GM08714 (cell line): ENCODE results near the gene BPGM.

Source experiments
- H3K4me3 ChIP-seq: fragments of 200-500 bp; sonication (Bioruptor generic); 2 replicates; pipeline ENCODE4 v1.5.1; 2014; ENCODE audit warnings: mild to moderate bottlenecking, low read length, inconsistent platforms
- ZNF274 ChIP-seq: IDR thresholded peaks from 2 replicates; pipeline ENCODE4 v1.6.1; 2012; ENCODE audit warnings: mild to moderate bottlenecking, low read depth, low read length

The BPGM gene

DNA sequence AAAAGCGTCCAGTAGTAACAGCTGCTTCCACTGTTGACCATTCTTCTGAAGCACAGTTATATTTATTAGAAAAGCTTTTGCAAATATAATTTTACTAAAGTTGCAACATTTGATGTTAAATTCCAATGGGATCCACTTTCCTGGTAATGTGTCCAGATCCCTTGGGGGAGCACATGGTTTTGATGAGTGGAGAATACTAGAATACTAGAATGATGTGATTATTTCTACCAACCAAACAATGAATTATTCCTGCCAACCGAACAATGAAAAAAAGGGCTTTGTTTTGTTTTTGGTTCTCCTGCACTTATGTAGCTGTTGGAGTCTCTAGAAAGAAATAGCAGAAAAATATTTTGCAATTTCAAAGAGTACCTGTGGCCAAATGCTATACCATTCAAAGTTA lies 59.1 kb downstream of the BPGM start:
- TF ChIP-seq ZNF274: no peak
- no peak overlapping the region for H3K4me3 ChIP-seq

DNA sequence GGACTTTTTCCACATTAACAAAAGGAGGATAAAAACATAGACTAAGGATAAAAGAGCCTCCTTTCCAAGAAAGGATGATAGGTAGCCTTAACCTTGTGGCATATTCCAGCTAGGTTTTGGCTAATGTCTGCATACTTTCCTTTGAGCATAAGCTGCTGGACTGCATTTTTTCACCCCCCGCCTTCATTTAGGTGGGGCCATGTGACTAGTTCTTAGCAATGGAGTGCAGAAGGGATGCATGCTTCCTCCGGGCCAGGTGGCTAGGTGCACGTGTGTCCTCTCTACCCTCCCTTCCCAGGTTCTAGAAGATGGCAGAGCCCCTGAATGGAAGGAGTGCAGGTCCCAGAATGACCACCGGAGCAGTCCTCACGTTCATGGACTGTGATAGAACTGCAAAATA lies 59.8 kb downstream of the BPGM start:
- no peak for TF ChIP-seq ZNF274
- H3K4me3 ChIP-seq: no peak overlapping the region

GRCh38 chr7:134707663-134708378 lies 61.2 kb downstream of the BPGM start:
- no peak for TF ChIP-seq ZNF274
- no peak overlapping the region for H3K4me3 ChIP-seq

DNA sequence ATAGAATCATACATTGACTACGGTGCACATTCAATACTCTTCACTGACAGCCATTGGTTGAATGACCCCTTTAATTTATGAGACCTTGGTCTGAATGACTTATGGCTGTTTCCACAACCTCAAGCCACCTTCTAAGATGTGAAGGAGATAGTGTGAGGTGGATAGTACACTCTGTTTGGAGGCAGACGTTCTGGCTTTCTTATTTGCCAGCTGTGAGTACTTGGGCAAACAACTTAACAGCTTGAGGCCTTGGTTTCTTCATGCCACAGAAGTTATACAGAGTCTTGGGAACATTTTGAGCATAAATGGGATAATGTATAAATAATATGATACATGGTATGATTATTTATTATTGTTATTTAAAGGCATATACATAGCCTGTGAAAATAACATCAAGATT lies 62.0 kb downstream of the BPGM start:
- no peak overlapping the region for H3K4me3 ChIP-seq
- no peak for TF ChIP-seq ZNF274

GRCh38 chr7:134709197-134709596 lies 62.5 kb downstream of the BPGM start:
- TF ChIP-seq ZNF274: no peak
- no peak overlapping the region for H3K4me3 ChIP-seq

DNA sequence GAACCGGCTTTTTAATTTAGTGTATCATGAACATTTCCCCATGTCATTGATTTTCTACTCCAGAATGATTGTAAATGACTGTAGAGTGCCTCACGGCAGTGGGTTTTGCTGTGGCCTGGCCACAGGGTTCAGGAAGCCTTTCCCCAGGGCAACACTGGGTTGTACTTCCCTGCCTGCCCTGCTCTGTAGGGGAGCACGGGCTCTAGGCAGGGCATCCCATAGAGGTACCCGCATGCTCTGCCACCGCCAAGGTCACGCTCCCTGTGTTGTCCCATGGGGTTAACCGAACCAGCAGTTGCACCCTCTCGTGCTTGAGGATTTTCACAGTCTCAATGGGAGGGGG lies 63.8 kb downstream of the BPGM start:
- no peak overlapping the region for H3K4me3 ChIP-seq
- no peak for TF ChIP-seq ZNF274

DNA sequence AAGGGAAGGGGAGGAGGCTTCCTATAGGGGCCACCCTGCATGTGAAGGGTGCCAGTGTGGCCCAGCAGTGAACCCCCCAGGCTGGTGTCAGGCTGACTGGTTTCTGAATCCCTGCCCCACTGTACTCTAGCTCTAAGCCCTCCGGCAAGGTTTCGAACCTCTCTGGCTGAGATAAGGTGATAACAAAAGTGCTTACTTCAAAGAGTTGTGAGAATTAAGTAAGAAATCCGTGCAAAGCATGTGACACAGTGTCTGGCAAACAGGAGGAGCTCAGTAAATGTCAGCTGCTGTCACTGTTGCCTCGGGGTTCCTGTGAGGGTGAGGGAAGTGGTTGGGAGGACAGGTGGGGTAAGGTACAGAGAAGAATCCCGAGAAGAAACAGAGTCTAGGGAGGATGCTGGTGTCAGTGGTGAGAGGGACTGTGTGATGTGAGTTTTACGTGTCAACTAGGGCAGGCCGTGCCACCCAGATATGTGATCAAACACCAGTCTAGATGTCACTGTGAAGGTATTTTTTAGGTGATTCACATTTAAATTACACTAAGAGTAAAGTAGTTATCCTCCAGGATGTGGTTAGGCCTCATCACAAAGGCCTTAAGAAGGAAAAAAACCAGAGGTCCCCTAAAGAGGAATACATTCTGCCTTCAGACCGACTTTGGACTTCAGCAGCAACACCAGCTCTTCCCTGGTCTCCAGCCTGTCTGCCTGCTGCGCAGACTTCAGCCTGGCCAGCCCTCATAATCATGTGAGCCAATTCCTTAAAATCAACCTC lies 64.4 kb downstream of the BPGM start:
- no peak for TF ChIP-seq ZNF274
- H3K4me3 ChIP-seq: no peak overlapping the region

DNA sequence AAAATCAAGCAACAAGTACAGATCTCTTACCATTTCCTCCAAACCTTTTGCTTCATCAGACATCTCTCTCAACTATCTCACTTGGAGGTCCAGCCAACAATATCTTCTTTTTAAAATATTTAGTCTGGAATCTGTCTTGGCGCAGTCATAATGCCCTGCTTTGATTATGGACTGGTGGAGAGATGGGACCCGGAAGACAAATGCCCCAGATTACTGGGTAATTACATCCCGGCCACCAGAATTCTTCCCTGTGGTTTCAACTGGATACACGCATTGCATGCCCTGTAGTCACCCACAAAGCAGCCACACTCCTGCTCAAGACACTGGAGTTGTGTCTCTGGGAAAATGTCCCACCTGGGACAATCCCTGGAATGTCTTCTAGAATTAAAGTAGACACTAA lies 65.5 kb downstream of the BPGM start:
- no peak overlapping the region for H3K4me3 ChIP-seq
- TF ChIP-seq ZNF274: no peak

- H3K4me3 ChIP-seq: no peak overlapping the region
- TF ChIP-seq ZNF274: no peak
Measured at GRCh38 chr7:134714470-134715205, 68.0 kb downstream of the BPGM start.

DNA sequence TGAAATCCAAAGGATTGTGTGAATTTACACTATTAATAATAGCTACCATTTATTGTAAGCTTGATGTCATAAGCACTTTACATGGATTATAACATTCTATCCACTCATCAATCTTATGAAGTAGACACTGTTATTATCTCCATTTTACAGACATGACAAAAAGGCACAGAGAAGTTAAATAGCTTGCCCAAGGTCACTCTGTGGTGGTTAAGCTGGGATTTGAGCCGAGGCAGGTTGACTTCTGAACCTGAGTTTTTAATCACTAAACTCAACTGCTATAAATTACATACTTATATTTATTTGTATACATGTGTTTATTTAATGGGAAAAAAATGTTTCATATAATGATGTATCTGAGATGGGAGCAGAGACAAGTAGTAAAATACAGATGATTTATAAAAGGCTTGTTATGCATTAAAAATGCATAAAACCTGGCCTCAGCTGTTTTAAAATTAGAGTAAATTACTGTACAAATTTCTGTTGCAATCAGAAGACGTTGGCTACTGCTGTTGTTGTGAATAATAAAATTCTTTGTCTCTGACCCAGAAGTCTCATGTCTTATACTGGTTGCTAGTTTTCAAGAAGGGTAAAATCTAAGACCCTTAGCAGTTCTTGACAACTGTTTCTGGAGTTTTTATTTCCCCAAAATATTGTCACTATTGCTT lies 71.7 kb downstream of the BPGM start:
- H3K4me3 ChIP-seq: no peak overlapping the region
- no peak for TF ChIP-seq ZNF274

DNA sequence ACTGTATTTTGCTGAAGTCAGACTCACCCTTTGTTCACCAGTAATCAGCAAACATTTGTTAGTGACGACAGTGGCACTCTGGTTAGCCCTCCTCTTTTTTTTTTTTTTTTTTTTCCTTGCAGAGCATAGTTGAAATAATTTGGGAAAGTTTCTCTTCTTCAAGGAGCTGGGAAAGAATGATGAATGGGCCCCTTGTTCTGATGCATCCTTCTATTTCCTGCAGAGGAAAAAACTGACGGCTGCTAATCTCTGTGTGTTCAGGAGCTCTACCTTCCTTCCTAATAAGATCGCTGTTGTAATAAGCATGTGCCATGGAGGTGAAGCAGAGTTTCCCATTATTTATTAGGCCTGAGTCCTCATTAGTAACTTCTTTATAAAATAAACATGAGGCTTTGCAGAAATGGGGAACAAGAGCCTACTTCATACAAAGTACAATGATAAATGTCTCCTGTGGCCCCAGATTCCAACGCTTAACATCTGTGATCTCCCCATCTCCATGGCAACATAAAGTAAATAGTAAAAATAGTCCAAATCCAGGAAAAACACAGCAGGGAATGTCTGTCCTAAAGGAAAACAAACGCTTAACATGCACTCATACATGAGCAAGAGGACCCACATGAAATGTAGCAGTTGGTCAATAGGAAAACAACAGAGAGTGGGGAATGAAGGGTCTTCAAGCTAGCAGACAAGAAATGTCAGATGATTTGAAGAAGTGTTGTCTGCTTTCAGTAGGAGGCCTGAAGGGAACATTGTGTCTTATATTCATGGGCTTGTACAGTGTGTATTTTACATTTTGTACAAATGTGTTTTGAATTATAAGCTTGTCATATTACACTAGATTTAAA lies 73.7 kb downstream of the BPGM start:
- no peak for TF ChIP-seq ZNF274
- no peak overlapping the region for H3K4me3 ChIP-seq

GRCh38 chr7:134721171-134721570 lies 74.5 kb downstream of the BPGM start:
- no peak for TF ChIP-seq ZNF274
- no peak overlapping the region for H3K4me3 ChIP-seq

DNA sequence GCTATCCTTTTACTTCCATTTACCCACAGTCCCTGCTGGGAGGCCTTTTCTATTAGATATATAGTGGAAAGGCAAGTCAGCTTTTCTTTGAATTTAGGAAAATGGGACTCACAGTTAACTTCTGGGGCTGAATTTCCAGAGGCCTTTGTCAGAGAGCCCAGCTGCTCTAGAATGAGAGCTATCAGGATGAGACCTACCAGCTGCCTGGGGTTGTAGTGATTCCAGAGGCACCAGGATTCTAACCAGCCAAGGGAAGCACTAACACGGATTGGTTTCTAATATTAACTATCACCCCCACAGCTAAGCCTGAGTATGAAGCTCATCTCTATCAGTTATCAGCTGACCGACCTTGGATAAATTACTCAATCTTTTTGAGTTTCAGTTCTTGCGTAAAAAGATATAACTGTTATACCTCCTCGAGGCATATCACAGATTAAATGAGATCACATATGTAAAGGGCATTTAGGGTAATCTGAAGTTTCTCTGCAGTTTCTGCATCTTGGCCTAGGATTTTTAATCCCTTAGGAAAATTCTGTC lies 76.2 kb downstream of the BPGM start:
- TF ChIP-seq ZNF274: no peak
- no peak overlapping the region for H3K4me3 ChIP-seq
